Amygdala (tissue), 56 donors: ENCODE data around the gene VAMP8.
"Not testable (repeated sequence)": the region's sequence is repeated elsewhere in the genome, so short reads cannot be mapped to it uniquely, and the experiment has no call there.

Experiments
- DNase-seq, 56 donors: peaks; one replicate each; lab custom pipeline; 2025; lab: John Stamatoyannopoulos, UW

The VAMP8 gene

DNA sequence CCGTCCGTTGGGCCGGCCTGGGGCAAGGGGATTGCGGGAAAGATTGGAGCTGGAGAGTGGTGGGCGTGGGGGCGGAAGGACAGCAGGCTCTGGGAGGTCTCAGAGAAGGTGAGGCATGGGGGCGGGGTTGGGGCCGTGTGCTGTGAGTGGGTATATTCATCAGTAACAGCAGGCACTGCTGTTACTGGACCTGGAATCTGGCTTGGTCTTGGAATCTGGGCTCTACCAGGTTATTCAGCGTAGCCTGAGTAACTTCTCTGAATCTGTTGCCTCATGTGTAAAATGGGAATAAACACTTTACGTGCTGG lies 18.6 kb downstream of the VAMP8 start:
- no peak for DNase-seq

DNA sequence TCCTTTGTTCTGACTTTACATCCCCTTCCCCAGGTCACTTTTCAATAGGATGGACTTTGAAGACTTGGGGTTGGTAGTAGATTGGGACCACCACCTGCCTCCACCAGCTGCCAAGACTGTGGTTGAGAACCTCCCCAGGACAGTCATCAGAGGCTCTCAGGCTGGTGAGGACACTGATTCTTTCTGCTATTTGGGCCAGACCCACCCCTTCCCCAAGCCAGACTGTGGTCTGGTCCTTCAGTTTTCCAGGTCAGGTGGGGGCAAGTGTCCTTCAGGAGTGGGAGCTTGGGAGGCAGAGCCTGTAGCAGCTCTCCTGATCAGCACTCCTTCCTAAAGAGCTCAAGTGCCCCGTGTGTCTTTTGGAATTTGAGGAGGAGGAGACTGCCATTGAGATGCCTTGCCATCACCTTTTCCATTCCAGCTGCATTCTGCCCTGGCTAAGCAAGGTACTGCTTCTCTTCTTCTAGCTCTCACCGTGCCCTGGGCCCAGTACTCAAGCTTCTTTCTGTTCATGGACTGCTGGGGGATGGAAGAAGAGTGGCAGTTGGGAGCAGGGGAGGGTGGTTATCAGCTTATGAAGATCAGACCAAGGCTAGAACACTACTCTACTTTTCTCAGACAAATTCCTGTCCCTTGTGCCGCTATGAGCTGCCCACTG lies 19.2 kb downstream of the VAMP8 start:
- DNase-seq = no peak

DNA sequence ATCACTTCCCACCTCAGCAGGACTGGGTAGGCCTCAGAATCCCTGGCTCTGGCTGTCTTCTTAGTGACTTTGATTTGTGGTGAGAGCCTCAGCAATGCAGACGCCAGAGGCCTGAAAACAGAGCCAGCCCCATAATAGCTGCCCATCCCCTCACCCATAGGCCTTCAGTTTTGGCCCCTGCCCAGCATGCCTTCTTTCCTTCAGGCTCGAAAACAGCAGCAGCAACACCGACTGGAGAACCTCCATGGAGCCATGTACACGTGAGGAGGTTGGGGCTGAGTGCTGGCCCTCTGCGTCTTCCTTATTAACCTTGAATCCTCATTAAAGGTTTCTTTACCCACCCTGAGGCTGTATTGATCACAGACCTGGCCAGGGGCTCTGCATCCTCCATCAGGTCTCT lies 19.9 kb downstream of the VAMP8 start:
- DNase-seq = no peak

DNA sequence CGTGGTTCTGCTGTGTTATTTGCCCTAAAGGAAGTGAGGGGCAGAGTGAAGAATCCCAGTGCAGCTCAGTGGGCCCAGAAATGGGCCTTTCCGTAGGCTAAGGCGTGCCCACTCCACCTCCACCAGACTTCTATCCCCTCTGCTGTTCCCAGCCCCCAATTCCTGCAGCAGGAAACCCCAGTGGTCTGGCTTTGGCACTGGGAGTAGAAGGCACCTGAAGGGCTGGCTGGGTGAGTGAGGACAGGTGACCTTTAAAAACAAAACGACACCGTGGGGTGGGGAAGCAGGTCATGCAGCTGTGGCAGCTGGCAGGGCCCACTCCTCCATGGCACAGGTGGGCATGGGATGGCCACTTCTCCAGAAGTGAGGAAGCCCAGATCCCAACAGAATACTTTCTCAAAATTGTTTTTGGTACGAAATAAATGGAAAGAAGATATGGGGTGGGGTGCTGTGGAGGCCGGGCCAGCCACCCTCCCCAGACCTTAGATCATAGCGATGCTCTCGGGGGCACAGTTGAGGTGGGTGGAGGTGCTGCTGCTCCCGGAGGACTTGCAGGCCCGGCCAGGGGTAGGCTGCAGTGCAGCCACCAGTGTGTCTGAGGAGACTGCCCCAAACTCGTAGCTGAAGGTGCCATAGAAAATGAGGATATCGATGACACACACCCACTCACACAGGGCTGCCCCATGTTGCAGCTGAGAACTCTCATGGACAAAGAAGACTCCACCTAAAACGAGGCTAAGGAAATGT lies 21.4 kb downstream of the VAMP8 start:
- no peak for DNase-seq

DNA sequence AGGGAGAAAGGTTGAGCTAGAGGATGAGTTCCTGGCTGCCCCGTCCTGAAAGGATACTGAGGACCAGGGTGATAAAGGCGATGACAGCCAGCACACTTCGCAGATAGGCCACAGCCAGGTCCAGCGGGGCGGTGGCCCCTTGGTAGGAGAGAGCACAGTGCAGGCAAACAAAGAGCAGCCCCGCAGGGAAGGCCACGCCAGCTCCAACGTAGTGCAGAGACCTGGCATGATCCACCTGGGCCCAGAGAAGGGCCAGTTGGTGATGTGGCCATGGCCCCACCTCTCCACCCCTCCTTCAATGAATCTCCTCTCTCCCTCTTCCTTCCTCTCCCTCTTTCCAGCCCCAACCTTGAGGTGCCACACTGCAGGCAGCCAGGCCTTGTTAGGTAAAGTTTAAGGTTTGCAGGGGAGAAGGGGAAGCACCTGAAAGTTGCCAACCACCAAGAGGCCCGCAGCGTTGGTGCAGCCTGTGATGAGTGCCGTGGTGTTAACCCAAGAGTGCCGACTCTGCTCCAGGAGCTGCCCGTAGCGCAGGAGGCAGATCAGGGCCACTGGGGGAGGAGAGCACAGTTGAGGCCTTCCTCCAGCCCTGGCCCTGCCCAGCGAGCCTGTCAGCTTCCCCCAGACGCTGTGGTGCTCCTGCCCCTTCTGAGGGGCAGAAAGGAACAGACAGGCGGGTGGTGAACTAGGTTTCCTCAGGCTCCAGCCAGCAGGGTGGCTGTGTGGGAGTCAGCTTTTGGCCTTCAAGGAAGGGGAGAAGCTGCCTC lies 22.3 kb downstream of the VAMP8 start:
- no peak for DNase-seq

DNA sequence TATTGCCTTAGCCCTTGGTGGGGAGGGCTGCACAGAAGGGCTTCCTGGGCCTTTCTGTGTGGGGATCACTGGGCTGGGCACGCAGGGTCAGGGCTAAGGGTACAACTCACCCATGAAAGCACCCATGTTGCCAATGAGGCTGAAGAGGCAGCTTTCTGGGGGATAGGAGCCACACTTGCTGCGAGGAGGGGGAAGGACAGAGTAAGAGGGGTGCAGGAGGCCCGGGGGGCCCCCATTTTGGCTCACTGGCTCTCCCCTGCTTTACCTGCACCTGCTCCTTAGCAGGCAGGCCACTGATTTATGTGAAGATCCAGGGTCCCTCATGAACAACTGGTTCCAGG lies 22.8 kb downstream of the VAMP8 start:
- DNase-seq = no peak

DNA sequence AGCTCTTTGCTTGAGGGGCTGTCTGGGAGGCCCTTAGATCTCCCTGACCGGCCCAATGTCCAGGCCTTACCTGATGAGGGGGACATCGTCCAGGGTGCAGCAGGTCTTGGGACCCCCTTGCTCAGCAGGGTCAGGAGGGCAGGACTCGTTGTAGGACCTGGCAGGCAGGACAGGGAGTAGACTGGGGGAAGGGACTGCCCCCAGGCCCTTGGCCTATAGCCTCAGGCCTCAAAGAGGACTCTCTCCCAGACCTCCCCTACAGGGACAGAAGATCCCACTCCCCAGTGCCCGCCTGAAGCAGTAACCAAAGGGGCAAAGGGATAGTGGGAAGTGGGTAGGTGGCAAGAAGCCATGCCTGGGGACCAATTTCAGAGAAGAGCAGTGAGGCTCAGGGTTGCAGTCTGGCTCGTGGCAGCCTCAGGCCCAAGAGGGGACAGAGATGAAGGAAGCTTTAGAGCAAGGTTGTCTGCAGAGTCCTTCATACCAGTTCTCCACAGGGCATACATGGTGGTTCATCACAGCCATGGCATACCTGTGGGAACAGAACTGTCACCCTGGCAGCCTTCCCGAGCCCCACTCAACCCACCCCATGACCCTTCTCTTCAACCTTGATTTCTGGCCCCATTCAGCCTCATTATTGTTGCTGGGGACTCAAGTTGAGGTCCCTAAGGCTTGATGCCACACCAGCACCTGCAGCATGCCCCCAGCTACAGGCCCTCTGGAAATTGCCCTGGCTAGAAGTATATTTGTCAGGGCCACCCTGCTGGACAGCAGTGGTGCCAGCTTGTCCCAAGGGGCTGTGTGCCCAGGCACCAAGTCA lies 23.8 kb downstream of the VAMP8 start:
- DNase-seq = no peak

DNA sequence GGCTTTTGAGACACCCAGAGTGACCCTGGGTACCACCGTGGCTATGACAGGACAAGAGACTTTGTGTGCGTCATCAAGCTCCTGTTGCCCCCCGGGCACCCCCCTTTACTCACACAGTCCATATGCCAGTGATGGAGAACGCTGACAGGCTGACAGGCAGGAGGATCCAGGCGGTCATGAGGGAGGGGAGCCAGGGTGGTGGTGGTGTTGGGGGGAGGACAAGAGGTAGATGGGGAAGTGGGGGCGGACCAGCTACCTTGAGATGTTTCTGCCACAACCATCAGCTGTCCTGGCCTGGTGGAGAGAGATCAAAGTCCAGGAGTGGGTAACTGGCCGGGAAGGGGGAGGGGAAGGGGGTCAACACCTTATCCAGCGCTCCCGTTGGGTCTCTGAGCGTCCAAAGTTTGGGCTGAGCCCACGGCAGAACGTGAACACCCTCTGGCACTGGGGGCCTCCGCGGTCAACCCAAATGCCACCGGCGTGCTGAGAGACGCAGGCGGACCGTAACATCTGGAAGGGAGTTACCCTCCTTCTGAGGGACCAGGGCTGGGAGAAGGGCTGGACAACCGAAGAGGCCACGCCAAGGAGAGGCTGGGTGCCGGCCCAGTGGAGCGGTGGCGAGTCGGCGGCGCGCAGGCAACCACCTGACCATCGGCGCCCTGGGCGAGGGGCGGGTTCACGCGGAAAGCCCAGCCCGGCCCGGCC lies 24.5 kb downstream of the VAMP8 start:
- peak in 35 of 56 donors; percentile 24 to 87 (median 71) for DNase-seq

DNA sequence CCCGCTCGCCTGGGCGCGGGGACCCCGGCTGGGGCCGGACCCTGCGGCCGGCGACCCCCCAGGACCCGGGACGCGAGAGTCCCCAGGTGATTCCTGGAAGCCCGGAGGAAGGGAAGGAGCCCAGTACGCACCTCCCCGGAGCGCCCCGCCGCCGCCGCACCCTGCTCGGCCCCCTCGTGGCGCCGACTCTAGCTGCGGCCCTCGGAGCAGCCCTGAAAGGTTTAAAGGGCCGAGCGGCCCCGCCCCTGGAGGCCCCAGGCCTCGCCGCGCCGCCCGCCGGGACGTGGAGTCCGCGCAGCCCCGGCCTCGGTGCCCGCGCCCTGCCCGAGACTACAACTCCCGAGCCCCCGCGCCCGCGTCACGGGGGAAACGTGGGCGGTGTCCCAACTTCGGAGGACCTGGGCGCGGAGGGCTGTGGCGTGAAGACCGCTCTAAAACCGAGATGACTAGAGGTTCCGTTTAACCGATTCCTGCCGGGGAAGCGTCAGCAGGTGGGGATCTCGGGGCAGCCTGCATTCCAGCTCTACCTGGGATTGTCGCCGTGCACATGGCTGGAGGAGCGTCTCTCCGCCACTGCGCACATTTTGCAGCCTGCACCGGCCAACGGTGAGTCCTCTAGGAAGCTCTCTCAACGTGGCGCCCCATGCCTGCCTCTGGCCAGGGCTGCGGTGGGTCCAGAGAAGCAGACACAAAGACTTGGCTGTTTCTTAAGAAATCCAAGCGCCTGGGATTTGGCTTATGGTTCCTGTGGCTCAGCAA lies 25.3 kb downstream of the VAMP8 start, which contains the start of gene TMEM150A:
Gene TMEM150A, minus strand, starts transcription at position 223 of the 759 bp plus-strand sequence. CDS start 750 bp downstream, outside the sequence.
- DNase-seq = peak; percentile 49 to 96 (median 85)

DNA sequence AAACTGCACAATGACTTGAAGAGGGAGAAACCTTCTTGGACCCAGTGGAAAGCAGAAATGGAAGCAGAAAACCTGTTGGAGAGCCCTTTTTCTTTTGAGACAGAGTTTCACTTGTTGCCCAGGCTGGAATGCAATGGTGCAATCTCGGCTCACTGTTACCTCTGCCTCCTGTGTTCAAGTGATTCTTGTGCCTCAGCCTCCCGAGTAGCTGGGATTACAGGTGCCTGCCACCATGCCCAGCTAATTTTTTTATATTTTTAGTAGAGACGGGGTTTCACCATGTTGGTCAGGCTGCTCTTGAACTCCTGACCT lies 26.7 kb downstream of the VAMP8 start:
- DNase-seq = not testable (repeated sequence)

DNA sequence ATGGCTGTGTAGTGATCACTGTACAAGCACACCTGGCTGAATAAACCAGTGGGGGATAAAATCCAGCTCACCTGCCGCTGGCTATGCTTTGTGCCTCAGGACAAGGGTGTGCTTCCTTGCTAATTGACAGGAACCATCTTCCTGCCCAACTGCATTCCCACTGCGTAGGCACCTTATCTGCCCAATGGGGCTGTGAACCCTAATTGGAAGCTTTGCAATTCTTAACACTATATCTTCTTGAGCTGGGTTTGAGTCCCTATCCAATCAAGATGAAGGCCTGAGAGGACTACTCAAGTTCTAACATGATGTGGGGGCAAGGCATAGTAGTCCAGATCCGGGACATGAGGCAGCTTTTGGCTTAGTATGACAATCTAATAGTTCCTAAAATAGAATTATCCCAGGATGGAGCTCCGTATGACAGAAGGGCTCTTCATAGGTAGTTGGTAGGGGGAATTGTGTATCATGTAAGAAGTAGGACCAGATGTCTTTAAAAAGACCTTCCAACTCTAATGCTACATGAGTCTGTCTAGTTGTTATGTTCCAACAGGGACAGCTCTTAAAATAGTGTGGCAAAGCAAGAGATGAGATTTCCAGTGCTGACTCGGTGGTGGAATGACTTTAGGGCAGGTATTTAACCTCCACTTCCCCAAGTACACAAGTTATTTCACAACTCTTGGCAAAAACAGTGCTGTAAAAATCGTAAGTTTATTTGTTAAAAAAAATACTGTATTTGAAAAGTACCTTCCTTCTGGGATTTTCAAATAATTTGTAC lies 27.4 kb downstream of the VAMP8 start:
- no peak for DNase-seq

DNA sequence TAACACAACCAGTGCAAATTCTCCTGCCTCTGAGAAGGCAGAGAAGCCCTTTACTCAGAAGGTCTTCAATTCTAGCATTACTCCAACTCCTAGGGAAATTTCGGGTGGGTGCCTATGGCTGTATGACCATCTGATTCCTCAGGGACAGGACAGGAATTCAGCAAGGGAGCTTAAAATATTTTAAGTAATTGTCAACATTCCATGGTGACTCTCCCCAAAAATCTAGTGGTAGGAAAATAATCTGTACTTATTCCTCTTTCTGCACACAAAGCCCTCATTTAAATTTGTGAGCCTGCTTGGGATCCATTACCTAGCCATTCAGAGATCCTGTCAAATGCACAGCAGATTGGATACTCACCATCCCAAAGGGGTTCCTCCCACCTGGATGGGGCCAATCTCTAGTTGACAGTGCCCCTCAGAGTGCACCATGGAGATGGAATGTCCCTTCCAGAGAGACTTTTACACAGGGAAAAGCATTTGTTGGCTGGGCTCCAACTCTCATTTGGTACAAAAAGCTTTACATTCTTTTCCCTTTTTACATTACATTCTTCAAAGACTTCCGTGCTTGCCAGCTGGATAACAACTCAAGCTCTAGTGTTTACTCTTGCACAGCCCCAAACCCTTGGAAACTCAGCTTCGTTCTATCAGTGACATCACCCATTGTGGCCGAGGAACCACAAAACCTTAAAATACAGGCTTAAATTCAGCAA lies 28.2 kb downstream of the VAMP8 start:
- peak in 2 of 56 donors; percentile 24 to 29 for DNase-seq

DNA sequence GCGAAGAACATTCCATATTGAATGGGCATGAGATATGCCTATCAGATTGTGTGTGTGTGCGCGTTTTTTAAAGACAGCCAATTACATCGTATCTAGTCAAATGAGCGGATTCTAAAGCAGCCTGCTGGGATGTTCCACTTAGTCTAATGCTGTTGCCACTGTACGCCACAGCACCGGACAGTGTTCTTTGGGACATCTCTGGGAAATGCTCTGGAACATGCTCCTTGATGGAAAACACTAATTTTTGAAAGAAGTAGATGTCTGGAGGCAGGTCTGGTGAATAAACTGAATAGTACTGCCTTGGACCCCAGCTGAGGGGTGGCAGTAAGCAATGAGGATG lies 28.7 kb downstream of the VAMP8 start:
- DNase-seq = no peak

DNA sequence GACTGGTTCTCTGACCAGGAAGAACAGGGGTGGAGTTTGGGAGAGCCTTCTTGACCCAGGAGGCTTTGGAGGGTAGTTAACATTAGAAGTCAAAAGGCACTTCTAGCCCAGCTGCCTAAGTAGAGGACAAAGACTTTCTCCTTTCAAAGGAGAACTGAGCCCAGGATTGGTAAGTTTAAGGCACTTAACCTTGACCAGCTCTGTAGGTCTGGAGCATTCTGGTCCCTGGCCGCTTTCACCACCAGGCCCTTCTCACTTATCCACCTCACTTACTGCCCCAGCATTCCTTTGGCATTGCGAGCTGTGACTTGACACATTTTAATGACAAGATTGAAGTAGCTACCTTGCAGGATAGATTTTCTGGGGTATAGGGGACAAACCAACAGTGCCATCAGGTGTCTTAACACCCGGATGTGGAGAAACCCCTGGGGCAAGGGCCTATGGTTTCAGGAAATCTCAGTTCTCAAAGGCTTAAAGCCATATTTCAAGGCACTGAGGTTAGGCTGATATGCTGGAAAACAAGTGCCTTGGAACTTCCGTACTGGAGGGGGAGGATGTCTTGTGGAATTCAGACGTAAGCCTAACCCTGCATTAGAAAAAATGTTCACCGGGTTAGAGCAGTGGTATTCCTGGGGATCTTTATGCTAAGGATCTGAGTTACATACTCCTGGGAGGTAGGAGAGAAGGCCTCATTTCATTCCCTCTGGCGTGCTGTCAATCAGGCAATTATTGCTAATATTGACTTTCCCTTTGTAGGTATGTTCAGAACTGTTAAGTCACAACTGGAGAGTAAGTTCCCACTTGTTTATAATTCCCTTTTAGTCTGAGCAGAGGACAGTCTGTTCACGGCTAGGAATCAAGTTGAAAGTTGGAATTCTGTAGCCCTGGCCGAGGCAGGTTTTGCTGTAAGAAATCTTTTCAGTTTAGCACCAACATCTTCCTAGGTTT lies 30.2 kb downstream of the VAMP8 start:
- no peak for DNase-seq

DNA sequence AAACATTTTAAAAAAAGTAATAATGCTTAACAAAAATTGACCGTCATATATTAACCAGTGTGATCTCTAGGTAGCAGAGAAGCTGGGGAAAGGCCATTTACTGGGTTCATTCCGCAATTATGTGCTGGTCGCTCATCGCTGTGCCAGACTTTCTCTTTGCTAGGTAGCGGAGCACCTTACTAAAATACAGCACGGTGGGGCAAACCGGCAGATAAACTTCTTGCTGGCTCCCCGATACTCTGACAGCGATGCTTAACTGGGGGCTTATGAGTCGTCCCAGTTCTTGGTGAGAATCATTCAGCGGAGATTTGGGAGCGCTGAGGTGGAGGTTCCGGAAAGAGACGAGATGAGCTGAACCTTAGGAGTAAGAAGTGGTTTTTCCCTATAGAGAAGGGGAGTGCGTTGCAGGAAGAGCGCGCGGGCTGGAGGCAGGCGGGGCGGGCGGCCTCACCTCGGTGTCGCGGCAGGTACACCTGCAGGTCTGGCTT lies 33.9 kb downstream of the VAMP8 start:
- DNase-seq = no peak

DNA sequence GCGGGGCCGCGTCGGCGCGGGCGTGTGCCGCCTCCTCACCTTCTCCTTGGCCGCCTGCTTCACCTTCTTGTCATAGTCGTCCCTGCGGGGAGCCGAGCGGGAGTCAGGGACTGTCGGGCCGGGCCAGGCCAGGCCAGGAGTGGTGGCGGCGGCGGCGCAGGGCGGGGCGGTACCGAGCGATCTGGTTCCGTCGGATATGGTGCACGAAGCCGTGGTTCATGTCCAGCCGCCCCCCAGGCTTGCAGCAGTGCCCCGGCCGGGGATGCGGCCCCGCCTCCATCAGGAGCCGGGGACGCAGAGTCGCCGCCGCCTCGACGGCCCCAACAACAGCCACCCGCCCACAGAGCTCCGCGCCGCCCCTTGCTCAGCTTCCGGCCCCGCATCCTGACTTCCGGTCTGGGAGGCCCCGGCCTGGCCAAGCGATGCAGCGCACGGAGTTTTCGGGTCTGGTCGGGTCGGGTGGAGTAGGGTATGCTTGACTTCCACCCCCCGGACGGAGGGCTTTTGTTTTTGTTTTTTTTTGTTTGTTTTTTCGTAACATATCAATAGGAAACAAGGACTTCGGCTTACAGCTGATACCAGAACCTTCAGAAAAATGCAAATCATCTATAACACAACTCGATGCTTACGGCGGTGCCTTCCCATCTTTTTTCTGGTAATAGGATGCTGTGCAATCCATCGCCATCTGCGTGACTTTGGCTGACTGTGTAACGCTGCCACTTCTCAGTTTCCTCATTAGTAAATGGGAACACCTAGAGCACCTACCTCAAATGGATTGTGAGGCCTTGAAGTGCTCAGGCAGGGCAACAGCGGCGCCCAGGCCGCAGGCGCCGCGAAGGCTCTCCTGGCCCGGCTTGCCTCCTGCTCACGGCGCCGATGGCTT lies 34.6 kb downstream of the VAMP8 start, which contains the start of gene C2orf68:
Gene C2orf68, minus strand, starts transcription at position 362 of the 883 bp plus-strand sequence. Its CDS starts 82 bp downstream, at position 280.
- peak; percentile 11 to 92 (median 77) for DNase-seq
